ENCODE data around the gene NDUFA7. TPM values are rescaled to one million over a fixed set of nuclear protein-coding genes. Genes with fewer than 3 reads are reported as not detected.
A peak's percentile ranks its signal among the peaks of the same experiment; 100 is the strongest.
"Not testable (repeated sequence)": the region's sequence is repeated elsewhere in the genome, so short reads cannot be mapped to it uniquely, and the experiment has no call there.

Gene NDUFA7
- total RNA-seq, 1 donor: 15.3 TPM

- H3K9me3 ChIP-seq (ENCODE audit: low read depth, low read length); H3K4me3 ChIP-seq (ENCODE audit: low read length); H3K4me1 ChIP-seq (ENCODE audit: insufficient read depth, low read length); H3K27me3 ChIP-seq (ENCODE audit: insufficient read depth, low read length): not testable (repeated sequence)
Observed at GRCh38 chr19:8314981-8315640, 6.1 kb downstream of the NDUFA7 start.

DNA sequence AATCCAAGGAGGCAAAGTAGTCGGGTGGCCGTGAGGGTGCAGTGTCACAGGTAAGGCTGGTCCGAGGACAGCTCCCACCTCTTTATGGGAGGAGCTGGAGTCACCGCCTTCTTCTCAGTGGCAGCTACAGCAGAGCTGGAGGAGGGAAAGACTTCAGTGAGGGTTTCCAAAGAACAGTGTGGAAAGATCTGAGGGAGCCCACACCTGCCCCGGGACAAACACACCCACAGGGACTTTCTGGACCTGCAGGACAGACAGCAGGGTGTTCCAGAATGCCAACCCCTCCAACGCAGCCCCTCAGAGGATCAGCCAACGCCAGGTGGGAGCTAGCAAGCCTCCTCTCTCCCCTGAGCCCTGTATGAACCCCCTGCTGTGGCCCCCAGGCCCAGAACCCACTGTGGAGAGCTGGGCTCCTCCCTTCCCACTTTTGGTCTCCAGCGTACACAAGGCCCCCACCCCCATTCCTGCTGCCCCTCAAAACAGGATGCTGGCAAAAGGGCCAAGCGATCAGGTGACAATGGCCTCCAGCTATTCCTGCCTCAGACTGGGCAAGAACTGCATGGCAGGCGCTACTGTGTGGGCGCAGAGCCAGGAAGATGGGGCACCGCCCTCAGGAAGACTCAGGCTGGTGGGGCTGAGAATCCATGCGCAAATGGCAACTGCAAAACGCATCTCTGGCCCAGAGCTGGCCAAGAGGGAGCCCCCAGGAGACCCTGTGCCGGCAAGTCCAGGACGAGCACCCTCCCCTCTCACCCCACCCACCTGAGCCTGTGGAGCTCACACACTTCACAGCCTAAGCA, 9.5 kb downstream of the NDUFA7 start:
- no peaks in the 10 kb centered on the region for H3K27me3 ChIP-seq (ENCODE audit: insufficient read depth, low read length)
- H3K4me1 ChIP-seq (ENCODE audit: insufficient read depth, low read length): peaks cover 24% of the 10 kb centered on the region
- no peaks in the 10 kb centered on the region for H3K9me3 ChIP-seq (ENCODE audit: low read depth, low read length)
- no peak overlapping the region for H3K4me3 ChIP-seq (ENCODE audit: low read length)

DNA sequence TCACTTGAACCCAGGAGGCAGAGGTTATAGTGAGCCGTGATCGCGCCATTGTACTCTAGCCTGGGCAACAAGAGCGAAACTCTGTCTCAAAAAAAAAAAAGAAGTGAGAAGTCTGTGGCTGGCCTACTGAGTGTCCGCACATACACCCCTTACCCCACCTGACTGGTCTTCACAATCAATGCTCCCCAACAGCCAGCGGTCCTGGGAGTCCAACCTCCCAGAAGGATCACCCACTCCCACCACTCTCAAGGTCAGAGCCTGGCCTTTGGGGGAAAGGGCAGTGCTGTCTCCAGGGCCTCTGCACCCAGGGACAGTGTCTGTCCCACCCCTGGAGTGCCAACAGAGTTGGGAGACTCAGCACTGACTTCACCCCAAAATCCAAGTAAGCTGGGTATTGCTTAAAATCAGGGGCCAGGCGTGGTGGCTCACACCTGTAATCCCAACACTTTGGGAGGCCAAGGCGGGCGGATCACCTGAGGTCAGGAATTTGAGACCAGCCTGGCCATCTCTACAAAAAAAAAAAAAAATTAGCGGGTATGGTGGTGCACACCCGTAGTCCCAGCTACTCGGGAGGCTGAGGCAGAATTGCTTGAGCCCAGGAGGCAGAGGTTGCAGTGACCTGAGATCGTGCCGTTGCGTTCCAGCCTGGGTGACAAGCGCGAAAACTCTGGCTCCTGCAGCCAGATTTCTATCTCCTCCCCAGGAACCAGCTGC, 10.7 kb downstream of the NDUFA7 start:
- H3K4me1 ChIP-seq (ENCODE audit: insufficient read depth, low read length): peaks cover 28% of the 10 kb centered on the region
- no peak overlapping the region for H3K4me3 ChIP-seq (ENCODE audit: low read length)
- no peaks in the 10 kb centered on the region for H3K9me3 ChIP-seq (ENCODE audit: low read depth, low read length)
- H3K27me3 ChIP-seq (ENCODE audit: insufficient read depth, low read length): no peaks in the 10 kb centered on the region

- no peaks in the 10 kb centered on the region for H3K9me3 ChIP-seq (ENCODE audit: low read depth, low read length)
- peak overlapping the region; percentile 46 for H3K4me3 ChIP-seq (ENCODE audit: low read length)
- no peaks in the 10 kb centered on the region for H3K27me3 ChIP-seq (ENCODE audit: insufficient read depth, low read length)
- H3K4me1 ChIP-seq (ENCODE audit: insufficient read depth, low read length): peaks cover 28% of the 10 kb centered on the region
Observed at GRCh38 chr19:8308891-8309291, 12.3 kb downstream of the NDUFA7 start.

DNA sequence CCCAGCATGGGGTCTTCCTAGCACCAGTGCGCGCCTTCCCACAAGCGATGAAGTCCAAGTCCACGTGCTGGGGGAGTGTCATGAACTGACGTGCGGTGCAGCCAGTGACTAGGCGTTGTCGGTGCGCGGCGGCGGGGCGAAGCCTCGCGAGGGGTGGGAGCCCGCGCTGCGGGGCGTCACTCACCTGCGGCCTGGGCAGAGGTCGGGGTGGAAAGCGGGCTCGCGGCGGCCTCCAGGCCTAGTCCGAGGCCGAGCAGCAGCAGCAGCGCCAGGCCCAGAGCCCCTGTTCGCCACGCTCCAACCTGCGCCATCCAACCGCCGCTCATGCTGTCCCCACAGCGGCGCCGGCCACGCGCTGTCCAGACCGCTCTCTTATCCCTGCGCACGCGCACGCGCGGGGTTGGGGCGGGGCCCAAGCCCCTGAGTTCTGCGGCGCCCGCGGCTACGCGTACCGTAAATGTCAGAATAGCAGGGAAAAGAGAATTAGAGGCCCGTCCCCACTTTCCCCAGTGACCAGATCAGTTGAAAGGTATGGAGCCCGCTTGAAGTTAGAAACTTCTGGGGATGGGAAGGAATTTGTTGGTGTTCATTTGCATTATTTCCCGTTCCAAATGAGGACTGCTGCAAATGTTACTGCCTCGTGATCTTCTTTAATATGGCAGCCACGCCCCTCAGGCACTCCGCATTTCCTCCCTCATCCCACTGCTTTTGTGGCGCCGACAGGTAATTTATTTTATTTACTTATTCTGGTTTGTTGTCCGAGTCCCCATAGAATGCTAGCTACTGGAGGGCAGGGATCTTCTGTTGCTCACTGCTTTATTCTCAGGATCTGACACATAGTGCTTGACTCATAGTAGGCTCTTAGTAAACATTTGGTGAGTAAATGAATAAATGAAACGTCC, 13.0 kb downstream of the NDUFA7 start, which contains the start of gene CD320:
Gene CD320, minus strand, starts transcription at position 394 of the 902 bp plus-strand sequence. Its CDS starts 68 bp downstream, at position 326.
- Histone ChIP-seq H3K9me3 (ENCODE audit: low read depth, low read length) (no peaks in the 10 kb centered on the region), H3K27me3 (ENCODE audit: insufficient read depth, low read length) (no peaks in the 10 kb centered on the region), H3K4me1 (ENCODE audit: insufficient read depth, low read length) (peaks cover 28% of the 10 kb centered on the region), H3K4me3 (ENCODE audit: low read length) (peak within 1 kb of the TSS; percentile 46)

GRCh38 chr19:8307400-8307964, 13.7 kb downstream of the NDUFA7 start:
- no peaks in the 10 kb centered on the region for H3K27me3 ChIP-seq (ENCODE audit: insufficient read depth, low read length)
- no peaks in the 10 kb centered on the region for H3K9me3 ChIP-seq (ENCODE audit: low read depth, low read length)
- H3K4me3 ChIP-seq (ENCODE audit: low read length): peak overlapping the region; percentile 46

DNA sequence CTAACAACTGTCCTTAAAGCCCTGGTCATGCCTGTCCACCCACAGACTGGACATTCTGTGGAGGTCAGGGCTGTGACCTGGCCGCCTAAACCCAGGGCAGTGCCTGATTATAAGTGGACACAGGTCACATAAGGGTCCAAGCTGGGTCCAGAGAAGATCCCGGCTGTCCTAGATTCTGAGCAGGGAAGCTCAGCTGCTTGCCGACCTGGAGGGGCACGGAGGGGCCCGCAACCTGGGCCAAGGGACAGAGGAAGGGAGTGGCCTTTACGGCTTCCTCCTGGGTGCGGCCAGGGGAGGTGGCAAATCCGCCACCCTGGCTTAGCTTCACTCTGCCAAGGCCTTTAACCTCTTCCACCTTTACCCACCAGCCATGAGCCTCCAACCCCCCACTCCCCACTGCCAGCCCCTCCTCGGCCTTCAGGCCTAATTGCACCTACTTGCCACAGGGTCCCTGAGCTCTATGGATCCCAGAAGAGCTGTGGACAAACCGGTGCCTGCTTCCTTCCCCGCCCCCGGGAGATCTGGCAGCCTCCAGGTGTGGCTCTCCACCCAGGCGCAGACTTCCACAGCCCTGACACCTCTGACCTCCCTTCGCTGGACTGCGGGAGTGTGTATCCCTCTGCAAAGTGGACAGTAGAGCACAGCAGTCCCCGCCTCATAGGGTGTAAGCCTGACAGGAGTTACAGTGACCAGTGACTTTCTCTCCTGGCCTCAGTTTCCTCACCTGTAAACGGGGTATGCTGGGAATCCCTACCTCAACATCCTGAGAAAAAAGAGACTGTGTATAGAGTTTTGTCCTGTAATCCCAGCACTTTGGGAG, 14.7 kb downstream of the NDUFA7 start:
- no peaks in the 10 kb centered on the region for H3K9me3 ChIP-seq (ENCODE audit: low read depth, low read length)
- H3K4me3 ChIP-seq (ENCODE audit: low read length): no peak overlapping the region
- no peaks in the 10 kb centered on the region for H3K27me3 ChIP-seq (ENCODE audit: insufficient read depth, low read length)
- H3K4me1 ChIP-seq (ENCODE audit: insufficient read depth, low read length): peaks cover 28% of the 10 kb centered on the region

More at GRCh38 chr19:8307400-8307964, 13.7 kb downstream of the NDUFA7 start:
- peaks cover 28% of the 10 kb centered on the region for H3K4me1 ChIP-seq (ENCODE audit: insufficient read depth, low read length)

- peaks cover 28% of the 10 kb centered on the region for H3K4me1 ChIP-seq (ENCODE audit: insufficient read depth, low read length)
- H3K27me3 ChIP-seq (ENCODE audit: insufficient read depth, low read length): no peaks in the 10 kb centered on the region
- no peak overlapping the region for H3K4me3 ChIP-seq (ENCODE audit: low read length)
Observed at GRCh38 chr19:8305798-8306197, 15.4 kb downstream of the NDUFA7 start.

GRCh38 chr19:8304841-8305621, 16.1 kb downstream of the NDUFA7 start:
- Histone ChIP-seq H3K4me3 (ENCODE audit: low read length) (no peak overlapping the region), H3K27me3 (ENCODE audit: insufficient read depth, low read length) (no peaks in the 10 kb centered on the region), H3K4me1 (ENCODE audit: insufficient read depth, low read length) (peaks cover 28% of the 10 kb centered on the region), H3K9me3 (ENCODE audit: low read depth, low read length) (no peaks in the 10 kb centered on the region)

More at GRCh38 chr19:8305798-8306197, 15.4 kb downstream of the NDUFA7 start:
- H3K9me3 ChIP-seq (ENCODE audit: low read depth, low read length): no peaks in the 10 kb centered on the region

GRCh38 chr19:8302734-8303133, 18.4 kb downstream of the NDUFA7 start:
- Histone ChIP-seq H3K4me3 (ENCODE audit: low read length) (no peak overlapping the region), H3K27me3 (ENCODE audit: insufficient read depth, low read length) (no peaks in the 10 kb centered on the region), H3K9me3 (ENCODE audit: low read depth, low read length) (no peaks in the 10 kb centered on the region), H3K4me1 (ENCODE audit: insufficient read depth, low read length) (peaks cover 13% of the 10 kb centered on the region)

DNA sequence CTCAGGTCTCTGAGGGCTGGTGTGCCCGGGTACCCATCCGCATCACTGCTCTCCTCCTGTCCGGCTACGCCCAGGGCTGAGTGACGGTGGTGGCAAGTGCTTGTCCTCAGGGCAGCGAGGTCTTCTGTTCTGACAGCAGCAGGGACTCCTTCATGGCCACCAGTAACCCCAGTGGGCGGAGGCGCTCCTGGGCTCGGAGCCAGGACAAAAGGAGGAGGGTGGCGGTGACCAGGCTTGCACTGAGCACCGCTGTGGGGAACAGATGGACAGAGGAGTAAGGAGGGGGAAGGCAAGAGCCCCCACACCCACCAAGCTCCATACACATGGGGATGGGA, 18.9 kb downstream of the NDUFA7 start:
- Histone ChIP-seq H3K9me3 (ENCODE audit: low read depth, low read length) (no peaks in the 10 kb centered on the region), H3K27me3 (ENCODE audit: insufficient read depth, low read length) (no peaks in the 10 kb centered on the region), H3K4me1 (ENCODE audit: insufficient read depth, low read length) (peaks cover 9% of the 10 kb centered on the region), H3K4me3 (ENCODE audit: low read length) (no peak overlapping the region)

DNA sequence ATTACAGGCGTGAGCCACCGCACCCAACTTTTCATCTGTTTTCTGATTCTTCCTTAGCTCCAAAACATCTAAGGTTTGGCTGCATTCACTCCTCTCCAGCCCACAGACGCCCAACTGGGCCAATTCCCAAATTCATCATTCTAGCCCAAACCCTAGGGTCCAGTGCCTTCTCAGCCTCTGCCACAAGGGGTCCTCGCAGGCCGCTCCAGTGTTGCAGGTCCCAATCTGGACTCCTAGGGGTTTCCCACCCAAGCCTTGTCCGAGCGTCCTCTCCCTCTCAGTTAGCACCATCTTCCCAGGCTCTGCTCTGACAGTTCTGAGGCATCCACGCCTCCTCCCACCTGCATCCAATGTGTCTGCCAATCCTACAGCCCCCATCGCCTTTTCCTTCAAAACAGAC, 29.8 kb downstream of the NDUFA7 start:
- not testable (repeated sequence) for H3K27me3 ChIP-seq (ENCODE audit: insufficient read depth, low read length); H3K4me1 ChIP-seq (ENCODE audit: insufficient read depth, low read length); H3K9me3 ChIP-seq (ENCODE audit: low read depth, low read length); H3K4me3 ChIP-seq (ENCODE audit: low read length)

- not testable (repeated sequence) for H3K9me3 ChIP-seq (ENCODE audit: low read depth, low read length); H3K4me3 ChIP-seq (ENCODE audit: low read length); H3K27me3 ChIP-seq (ENCODE audit: insufficient read depth, low read length); H3K4me1 ChIP-seq (ENCODE audit: insufficient read depth, low read length)
Observed at GRCh38 chr19:8276508-8276907, 44.7 kb downstream of the NDUFA7 start.
